ENCODE data around the gene OTOS. TPM values are rescaled to one million over a fixed set of nuclear protein-coding genes. Genes with fewer than 3 reads are reported as not detected.

The OTOS gene
- total RNA-seq, 1 experiment from 2014 or later = not detected

DNA sequence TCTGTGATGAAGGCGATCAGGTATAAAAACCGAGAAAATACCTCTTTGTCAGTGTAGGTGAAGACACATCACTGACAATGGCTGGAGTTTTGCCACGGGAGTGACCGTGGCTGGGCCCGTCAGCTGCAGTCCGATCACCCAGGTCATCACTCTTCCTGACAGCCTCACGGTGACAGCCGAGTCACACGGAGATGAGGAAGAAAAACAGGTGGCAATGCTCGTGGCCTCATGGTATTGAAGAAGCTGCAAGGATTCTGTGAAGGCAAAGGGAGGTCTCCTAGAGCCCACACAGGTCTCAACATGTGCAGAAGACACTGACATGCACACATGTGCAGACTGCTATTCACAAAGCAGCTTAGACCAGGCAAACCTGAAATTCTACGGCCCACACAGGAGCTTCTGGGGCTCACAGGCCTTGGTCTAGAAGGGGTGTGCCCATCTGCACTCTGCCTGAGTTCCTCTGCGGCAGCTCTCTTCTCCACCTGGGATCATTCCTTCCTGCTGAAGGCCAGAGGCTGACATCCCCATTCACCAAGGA, 11.8 kb downstream of the OTOS start:
- Mint-ChIP-seq H3K4me1 (ENCODE audit: low read depth, unreplicated experiment) (no peaks in the 10 kb centered on the region), H3K4me3 (ENCODE audit: low read depth, unreplicated experiment) (no peak overlapping the region), H3K27ac (ENCODE audit: unreplicated experiment) (no peak overlapping the region), H3K36me3 (ENCODE audit: insufficient read depth, unreplicated experiment) (peaks cover 12% of the 10 kb centered on the region), H3K27me3 (ENCODE audit: unreplicated experiment) (no peaks in the 10 kb centered on the region), H3K9me3 (ENCODE audit: low read depth, unreplicated experiment) (no peaks in the 10 kb centered on the region)
- DNase-seq = no peak
- CTCF ChIA-PET = no interaction called here
- TF ChIP-seq, protein P1, sequence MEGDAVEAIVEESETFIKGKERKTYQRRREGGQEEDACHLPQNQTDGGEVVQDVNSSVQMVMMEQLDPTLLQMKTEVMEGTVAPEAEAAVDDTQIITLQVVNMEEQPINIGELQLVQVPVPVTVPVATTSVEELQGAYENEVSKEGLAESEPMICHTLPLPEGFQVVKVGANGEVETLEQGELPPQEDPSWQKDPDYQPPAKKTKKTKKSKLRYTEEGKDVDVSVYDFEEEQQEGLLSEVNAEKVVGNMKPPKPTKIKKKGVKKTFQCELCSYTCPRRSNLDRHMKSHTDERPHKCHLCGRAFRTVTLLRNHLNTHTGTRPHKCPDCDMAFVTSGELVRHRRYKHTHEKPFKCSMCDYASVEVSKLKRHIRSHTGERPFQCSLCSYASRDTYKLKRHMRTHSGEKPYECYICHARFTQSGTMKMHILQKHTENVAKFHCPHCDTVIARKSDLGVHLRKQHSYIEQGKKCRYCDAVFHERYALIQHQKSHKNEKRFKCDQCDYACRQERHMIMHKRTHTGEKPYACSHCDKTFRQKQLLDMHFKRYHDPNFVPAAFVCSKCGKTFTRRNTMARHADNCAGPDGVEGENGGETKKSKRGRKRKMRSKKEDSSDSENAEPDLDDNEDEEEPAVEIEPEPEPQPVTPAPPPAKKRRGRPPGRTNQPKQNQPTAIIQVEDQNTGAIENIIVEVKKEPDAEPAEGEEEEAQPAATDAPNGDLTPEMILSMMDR (IDR thresholded peaks at IDR 0.05; ENCODE audit: unreplicated experiment) = no peak
- intact Hi-C loops (cut with micrococcal nuclease; ENCODE audit: unreplicated experiment) = no loop called here
- BruUV-seq (replicated peaks) = no TSS peak

DNA sequence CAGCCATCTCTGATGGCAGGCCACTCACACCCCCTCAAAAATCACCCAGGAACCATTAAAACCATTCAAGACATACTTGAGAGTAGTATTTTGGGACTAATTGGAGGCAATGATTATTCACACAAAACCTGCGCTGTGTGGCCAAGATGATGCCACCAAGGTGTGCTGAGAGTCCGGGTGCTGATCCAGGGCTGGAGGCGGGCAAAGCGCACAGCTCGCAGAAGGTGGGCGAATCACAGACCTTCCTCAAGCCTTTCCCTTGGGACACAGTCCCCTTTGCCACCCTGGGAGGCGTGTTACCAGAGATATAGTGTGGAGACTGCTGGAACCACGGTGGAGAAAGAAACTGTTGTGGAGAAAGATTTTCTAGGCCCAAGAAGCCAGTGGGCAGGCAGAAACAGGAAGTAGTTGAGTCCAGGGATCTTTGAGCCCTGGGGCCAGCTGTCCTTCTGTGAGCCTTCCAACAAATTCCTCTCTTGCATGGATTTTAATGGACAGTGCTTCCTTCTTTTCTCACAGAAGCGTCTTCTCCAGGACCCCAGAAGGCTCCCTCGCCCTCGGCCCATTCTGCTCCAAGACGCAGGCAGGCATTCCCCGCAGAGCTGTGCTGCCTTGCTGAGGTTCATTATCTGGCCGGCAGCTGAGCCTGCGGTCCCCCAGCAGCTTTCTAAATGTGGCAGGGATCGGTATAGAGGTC, 12.4 kb downstream of the OTOS start:
- Mint-ChIP-seq H3K36me3 (ENCODE audit: insufficient read depth, unreplicated experiment) (peaks cover 12% of the 10 kb centered on the region), H3K4me3 (ENCODE audit: low read depth, unreplicated experiment) (no peak overlapping the region), H3K27me3 (ENCODE audit: unreplicated experiment) (no peaks in the 10 kb centered on the region), H3K4me1 (ENCODE audit: low read depth, unreplicated experiment) (no peaks in the 10 kb centered on the region), H3K27ac (ENCODE audit: unreplicated experiment) (no peak overlapping the region), H3K9me3 (ENCODE audit: low read depth, unreplicated experiment) (no peaks in the 10 kb centered on the region)
- TF ChIP-seq, protein P1 (IDR thresholded peaks at IDR 0.05; ENCODE audit: unreplicated experiment) = no peak
- intact Hi-C loops (cut with micrococcal nuclease; ENCODE audit: unreplicated experiment) = no loop called here
- no TSS peak for BruUV-seq (replicated peaks)
- CTCF ChIA-PET = interaction anchor here (0.5 kb wide), 1 partner anchor 95 kb away, joined by 3 read pairs; no protein-coding TSS in a partner anchor
- no peak for DNase-seq

DNA sequence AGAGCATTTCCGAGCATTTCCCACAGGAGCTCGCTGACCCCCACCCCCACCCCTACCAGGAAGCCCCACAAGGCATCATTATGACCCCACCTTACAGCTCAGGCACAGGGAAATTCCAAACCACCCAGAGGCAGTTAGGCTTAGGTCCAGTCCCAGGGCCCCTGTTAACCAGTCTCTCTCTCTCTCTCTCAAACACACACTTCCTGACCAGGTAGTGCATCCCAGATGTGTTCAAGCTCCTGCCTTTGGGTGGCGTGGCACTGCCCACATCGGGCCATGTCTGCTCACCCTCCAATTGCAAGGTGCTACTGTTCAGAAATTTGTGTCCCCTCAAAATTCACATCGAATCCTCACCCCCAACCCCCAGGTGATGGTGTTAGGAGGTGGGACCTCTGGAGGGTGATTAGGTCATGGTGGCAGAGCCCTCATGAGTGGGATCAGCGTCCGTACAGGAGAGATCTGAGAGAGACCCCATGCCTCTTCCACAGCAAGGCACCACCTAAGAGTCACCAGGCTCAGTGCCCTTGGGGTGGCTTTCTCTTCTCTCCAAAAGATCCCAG, 13.2 kb downstream of the OTOS start:
- H3K4me1 Mint-ChIP-seq (ENCODE audit: low read depth, unreplicated experiment) = no peaks in the 10 kb centered on the region
- no peak overlapping the region for H3K27ac Mint-ChIP-seq (ENCODE audit: unreplicated experiment)
- intact Hi-C loops (cut with micrococcal nuclease; ENCODE audit: unreplicated experiment) = no loop called here
- CTCF ChIA-PET = interaction anchor here (0.5 kb wide), 1 partner anchor 95 kb away, joined by 3 read pairs; no protein-coding TSS in a partner anchor
- peaks cover 12% of the 10 kb centered on the region for H3K36me3 Mint-ChIP-seq (ENCODE audit: insufficient read depth, unreplicated experiment)
- no peak for DNase-seq
- H3K27me3 Mint-ChIP-seq (ENCODE audit: unreplicated experiment) = no peaks in the 10 kb centered on the region
- no peaks in the 10 kb centered on the region for H3K9me3 Mint-ChIP-seq (ENCODE audit: low read depth, unreplicated experiment)
- TF ChIP-seq, protein P1 (IDR thresholded peaks at IDR 0.05; ENCODE audit: unreplicated experiment) = no peak
- no peak overlapping the region for H3K4me3 Mint-ChIP-seq (ENCODE audit: low read depth, unreplicated experiment)
- no TSS peak for BruUV-seq (replicated peaks)

DNA sequence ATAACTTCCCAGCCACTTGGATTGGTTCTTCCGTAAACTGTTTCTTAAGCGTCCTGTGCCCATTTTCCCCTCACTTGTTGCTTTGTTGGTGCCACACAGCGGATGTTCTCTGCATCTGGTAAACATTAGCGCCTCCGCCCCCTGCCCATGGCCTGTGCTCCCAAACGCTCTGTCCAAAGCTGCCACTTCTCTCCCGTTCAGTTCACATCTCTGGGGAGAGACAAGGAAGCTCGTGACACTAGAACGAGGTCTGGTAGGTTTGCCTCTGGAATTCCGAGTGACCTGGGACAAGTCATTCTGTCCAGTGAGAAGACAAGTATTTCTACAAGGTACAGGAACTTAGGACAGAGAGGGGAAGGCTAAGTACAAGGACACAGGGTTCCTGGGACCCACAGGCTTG, 13.7 kb downstream of the OTOS start:
- intact Hi-C loops (cut with micrococcal nuclease; ENCODE audit: unreplicated experiment) = no loop called here
- no peaks in the 10 kb centered on the region for H3K4me1 Mint-ChIP-seq (ENCODE audit: low read depth, unreplicated experiment)
- CTCF ChIA-PET = no interaction called here
- H3K9me3 Mint-ChIP-seq (ENCODE audit: low read depth, unreplicated experiment) = no peaks in the 10 kb centered on the region
- no TSS peak for BruUV-seq (replicated peaks)
- peaks cover 3% of the 10 kb centered on the region for H3K27me3 Mint-ChIP-seq (ENCODE audit: unreplicated experiment)
- peaks cover 12% of the 10 kb centered on the region for H3K36me3 Mint-ChIP-seq (ENCODE audit: insufficient read depth, unreplicated experiment)
- H3K27ac Mint-ChIP-seq (ENCODE audit: unreplicated experiment) = no peak overlapping the region
- TF ChIP-seq, protein P1 (IDR thresholded peaks at IDR 0.05; ENCODE audit: unreplicated experiment) = no peak
- DNase-seq = no peak
- no peak overlapping the region for H3K4me3 Mint-ChIP-seq (ENCODE audit: low read depth, unreplicated experiment)

Data from Calu3 (cell line).